Stimulated activated CD4-positive, alpha-beta T cell treated with anti-CD3 and anti-CD28 coated beads, Interleukin-4, amount 100 ng/mL, for 48 hours (primary cell): ENCODE results near the gene ARGLU1.
A peak's percentile ranks its signal among the peaks of the same experiment; 100 is the strongest.

ENCODE experiments used
- DNase-seq, 2 donors: peaks; one replicate each; pipeline ENCODE4 v3.0.0-alpha.2; 2020; ENCODE audit warnings: low read depth in 2 of 2

Gene ARGLU1

DNA sequence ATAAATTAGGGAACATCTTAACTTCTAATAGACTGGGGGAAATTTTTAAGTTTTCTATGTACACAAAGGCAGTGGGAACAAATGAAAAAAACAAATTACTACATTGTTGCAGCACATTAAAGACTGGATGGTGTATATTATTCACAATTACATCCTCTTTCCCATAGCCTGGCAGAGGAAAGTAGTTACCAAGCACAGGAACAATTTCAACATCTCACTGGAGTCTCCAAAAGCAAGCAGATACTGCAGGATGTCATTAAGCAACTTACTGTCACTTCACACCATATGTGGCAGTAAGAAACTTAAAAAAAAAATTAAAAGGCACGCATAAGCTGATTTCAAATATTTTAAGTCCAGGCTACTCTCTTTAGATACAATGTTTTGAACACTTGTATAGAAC is 26.1 kb downstream of the ARGLU1 start:
- no peak for DNase-seq

DNA sequence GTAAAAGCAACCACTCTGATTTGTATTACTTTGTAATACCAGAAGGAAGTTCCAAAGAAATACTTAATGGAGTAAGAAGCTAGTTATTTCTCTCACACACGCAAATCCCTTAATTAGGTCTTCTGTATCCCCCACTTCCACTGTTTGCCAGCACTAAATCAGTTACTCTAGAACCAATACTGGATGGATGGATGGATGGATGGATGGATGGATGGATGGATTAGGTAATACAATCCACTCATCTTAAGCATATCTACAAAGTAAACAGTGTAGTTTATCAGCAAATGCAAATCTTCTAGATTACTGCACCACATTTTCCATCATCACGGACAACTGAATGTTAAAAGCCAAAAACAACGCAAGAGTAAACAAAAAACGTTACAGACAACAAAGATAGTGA is 27.3 kb downstream of the ARGLU1 start:
- DNase-seq = no peak

GRCh38 chr13:106537521-106537920 is 30.4 kb downstream of the ARGLU1 start:
- no peak for DNase-seq

DNA sequence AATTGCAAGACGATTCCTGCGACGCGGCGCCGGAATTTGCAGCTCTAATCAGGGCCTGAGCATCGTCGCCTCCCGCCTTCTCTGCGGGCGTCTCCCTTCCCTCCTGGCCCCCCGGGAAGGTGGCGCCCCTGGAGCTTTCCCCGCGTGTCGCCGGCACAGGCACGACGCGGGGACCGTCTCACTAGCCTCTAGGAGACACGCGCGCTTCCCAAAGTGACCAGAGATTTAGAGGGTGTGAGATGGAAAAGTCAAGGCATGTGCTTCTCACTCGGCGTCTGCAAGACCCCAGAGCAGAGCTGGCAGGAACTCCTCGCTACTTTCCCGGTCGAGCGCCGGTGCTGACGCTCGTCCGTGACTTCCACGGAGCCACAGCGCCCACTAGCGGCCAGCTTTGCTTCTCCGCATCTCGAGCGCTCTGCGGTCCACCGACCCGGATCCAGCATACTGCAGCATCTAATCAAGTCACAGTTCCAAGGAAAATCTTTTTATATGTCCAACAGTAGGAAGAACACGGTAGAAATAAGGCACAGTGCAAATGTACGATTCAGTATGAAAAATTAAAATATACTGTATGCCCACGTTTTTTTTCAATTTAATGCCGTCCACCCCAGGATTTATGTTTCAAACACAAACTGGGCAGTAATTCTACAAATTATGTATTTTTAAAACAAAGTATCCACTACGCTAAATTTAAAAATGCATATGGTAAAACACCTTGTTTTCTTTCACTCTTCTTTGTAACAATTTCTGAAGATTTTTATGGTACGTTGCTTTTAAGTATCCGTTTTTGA is 31.5 kb downstream of the ARGLU1 start:
- peak; percentile 82 to 91 for DNase-seq

DNA sequence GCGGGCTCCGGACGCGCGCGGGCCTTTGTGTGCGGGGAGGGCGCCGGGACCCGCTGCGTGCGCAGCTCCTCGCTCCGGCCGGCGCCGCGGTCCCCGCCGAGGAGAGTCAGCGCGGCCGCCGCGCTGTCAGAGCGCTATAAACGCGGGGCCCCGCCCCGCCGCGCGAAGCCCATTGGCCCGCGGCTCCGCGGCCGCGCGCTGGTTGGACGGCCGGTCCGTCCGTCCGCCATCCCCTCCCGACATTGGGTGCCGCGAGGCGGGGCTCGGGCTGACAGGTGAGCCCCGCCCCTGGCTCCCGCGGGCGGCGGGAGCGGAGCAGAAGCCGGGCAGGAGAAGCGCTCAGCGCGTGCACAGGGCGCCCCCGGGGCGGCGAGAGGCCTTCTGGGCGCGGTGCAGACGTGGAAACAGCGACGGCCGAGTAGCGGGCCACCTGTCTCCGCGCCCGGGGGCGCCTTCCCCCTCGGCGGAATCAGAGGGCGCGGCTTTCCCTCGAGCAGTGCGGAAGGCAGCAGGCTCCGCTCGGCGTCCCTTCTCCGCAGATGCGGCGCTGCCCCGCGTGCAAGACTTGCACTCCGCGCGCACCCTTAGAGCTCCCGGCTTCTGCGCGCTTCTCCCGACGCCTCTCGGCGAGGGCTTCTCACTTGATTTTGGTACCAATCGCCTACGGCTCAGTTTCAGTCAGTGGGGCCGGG is 32.2 kb downstream of the ARGLU1 start, which contains the start of gene EFNB2:
Gene EFNB2, minus strand, starts transcription at position 111 of the 692 bp plus-strand sequence. CDS start 698 bp downstream, outside the sequence.
- peak; percentile 75 to 80 for DNase-seq

GRCh38 chr13:106534639-106535551 is 33.0 kb downstream of the ARGLU1 start:
- DNase-seq = no peak

- peak in 1 of 2 donors; percentile 8 for DNase-seq
These were observed 33.8 kb downstream of the ARGLU1 start for GRCh38 chr13:106533943-106534638.

- peak in 1 of 2 donors; percentile 3 for DNase-seq
These were observed 34.6 kb downstream of the ARGLU1 start for GRCh38 chr13:106533101-106533942.

DNA sequence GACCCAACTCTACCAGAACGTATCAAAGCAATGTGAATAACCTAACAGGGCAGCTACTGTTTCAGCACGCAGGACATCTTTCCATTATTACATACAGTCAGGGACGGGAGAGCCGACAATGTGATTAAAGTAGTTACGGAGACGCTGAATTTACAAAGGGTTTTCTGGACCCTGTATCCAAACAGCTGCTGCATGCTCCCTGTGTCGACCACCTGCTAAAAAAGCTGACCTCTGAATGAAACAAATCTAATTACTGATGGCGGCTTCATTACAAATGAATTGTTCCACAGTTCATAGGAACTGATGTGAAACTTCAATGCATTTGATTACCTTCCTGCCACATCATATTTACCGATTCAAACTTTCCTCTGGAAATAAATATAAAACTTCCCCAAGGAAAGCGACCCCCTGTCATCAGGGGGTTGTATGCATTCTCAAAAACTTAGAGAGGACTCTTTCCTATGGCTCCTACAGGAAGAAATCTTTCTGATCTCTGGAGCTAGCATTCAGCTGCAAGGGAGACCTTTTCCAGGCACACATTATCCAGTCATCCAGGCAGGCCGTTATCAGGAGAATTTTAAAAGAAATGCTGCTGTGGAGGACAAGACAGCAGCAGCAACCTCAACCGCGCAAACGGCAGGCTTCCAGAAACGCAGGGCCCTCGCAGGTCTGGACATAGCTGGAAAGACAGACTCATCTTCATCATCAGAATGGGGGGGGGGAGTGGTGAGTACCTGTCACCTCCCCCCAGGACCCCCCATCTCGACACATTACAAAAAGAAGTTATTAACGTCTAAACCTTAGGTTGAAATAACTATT is 35.6 kb downstream of the ARGLU1 start:
- DNase-seq = no peak

DNA sequence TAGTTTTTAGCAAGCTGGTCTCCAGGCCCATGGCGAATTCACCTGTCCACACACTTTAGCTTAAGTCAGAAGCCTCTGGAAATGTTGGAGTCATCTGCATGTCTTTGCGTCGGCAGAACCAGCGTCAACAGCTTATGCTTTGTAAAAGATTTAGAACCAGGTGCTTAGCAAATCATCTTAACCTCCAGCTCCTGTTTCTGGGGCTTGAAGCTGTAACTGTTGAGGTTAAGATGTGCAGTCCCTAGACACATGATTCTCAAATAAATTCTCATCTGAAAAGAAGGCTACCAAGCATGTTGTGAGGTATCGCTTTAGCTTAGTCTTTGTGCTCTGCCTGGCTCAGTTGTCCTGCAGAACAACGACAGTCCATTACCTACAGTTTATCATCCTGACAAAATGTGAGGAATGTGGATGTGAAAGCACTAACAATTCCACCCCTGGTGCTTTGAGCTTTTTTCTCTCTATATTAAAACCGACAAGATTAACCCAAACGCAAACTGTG is 36.9 kb downstream of the ARGLU1 start:
- DNase-seq = no peak

DNA sequence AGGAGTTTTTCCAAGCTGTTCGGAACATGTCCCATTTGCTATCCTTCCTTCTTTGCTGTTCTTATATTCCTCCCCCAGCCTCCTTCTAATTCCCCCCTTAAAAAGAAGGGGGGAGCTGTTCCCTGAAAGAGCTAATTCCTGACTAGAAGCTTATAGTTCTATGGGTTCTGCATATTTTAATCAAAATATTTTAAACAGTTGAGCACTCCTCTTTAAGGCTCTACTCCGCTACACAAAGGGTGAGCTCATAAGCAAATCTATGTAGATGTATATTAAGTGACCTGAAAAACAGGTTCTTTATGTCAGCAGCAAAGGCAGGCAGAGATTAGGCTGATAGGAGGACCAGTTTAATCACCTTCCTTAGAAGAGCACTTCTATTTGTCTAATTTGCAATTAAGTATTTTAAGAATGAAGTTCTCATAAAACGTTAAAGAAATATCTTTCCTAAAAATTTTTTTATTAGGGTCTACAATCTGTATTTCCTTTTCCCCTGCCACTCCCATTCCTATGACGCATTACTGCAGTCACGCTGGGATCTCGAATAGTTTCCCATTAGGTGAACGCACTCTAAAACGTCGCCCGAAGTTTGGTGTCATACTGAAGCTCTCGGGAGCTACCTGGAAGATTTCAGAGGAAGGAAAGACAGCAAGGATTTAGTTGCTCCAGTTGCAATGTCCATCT is 37.6 kb downstream of the ARGLU1 start:
- DNase-seq = no peak

- DNase-seq = no peak
These were observed 38.3 kb downstream of the ARGLU1 start for GRCh38 chr13:106529415-106530170.

- no peak for DNase-seq
These were observed 39.1 kb downstream of the ARGLU1 start for GRCh38 chr13:106528718-106529414.

DNA sequence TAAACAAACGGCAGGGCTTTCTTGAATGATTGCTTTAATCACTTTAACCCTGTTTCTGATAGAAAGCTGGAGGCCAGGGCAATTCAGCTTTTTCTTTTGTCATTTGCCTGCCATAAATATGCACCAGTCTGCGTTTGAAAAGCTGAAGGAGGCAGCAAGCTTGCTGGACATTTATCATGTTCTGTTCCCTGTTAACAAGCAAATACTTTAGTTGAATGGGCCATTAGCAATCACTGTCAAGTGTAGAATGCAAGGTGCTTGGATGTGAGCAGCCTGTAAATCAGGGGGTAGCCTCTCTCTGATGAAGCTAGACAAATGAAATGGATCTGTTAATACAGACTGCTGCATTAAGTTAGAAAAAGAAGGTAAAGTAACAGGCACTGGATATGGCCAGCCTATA is 40.1 kb downstream of the ARGLU1 start:
- no peak for DNase-seq

- no peak for DNase-seq
These were observed 40.5 kb downstream of the ARGLU1 start for GRCh38 chr13:106527445-106527801.

DNA sequence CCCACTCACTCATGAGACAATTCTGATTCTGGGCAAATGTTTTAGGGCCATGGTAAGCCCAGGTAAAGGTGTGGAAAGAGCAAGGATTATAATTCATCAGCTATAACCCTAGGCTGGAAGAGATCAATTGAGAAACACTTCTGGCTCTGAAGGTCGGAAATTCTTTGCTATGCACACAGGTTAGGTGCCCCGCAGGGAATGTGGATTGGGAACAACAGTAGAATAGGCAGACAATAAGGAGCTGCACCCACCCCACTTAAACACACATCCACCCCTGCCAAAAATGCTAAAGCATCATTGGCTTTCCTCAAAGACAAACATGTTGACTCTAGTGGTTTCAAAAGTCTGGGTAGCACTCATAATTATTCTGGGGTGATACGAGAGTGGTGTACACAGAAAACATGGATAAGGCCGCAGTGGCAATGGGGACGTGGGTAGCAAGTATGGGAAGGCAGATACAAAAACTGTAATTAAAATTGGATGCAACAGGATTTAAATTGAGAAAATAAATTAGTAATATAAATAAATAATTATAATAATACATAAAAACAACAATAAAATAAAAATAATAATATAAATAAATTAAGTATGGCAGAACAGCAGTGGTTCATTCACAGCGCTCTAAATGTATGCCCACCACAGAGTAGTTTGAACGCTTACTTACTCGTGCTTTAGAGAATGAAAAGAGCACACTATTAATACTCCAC is 41.0 kb downstream of the ARGLU1 start:
- no peak for DNase-seq

DNA sequence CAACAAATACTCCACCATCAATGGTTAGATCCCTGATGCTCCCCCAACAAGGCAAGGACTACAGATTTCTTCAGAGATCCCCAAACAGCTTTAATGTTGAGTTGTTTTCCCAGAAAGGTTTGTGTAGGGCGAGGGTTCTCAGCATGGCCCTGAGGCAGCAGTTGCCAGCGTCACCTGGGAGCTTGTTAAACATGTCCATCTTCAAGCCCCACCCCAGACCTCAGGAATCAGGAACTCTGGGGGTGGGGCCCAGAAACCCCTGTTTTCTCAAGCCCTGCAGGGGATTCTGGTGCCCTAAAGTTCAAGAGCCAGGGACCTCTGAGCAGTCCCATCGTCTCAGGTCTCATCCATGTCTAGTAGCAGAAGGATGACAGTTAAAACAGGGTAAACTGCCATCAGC is 42.1 kb downstream of the ARGLU1 start:
- no peak for DNase-seq
